ENCODE measurements around the gene NGLY1.

Gene NGLY1

DNA sequence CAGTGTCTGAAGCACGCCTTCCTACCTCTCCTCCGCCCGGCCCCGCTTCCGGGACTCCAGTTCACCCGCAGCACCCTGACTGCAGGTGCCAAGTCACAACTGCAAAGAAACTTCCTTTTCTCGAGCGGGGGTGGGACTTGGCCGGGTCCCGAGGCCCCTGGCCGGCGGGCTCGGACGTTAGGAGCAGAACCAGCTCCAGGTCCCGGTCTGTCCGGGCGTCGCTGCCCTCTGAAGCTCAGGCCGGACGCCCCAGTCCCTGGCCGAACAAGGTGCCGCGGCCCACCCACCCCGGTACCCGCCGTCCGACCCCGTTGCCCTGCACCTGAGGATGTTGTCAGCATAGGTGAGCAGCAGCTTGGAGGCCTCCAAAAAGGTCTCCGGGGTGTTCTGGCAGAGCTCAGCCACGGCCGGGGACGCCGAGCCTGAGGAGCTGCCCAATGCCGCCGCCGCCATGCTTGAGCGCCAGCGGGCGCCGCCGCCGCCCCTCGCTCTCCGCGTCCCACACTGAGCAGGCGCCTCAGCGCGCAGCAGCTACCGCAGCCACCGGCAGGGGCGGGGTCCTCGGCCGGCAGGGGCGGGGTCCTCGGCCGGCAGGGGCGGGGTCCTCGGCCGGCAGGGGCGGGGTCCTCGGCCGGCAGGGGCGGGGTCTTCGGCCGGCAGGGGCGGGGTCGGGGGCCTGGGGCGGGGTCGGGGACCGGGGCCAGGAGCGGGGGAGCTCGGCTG, at the start of gene NGLY1:
Gene NGLY1, minus strand, starts transcription at position 506 of the 723 bp plus-strand sequence. Its CDS starts 53 bp downstream, at position 453.
- TF ChIP-seq, protein P1, sequence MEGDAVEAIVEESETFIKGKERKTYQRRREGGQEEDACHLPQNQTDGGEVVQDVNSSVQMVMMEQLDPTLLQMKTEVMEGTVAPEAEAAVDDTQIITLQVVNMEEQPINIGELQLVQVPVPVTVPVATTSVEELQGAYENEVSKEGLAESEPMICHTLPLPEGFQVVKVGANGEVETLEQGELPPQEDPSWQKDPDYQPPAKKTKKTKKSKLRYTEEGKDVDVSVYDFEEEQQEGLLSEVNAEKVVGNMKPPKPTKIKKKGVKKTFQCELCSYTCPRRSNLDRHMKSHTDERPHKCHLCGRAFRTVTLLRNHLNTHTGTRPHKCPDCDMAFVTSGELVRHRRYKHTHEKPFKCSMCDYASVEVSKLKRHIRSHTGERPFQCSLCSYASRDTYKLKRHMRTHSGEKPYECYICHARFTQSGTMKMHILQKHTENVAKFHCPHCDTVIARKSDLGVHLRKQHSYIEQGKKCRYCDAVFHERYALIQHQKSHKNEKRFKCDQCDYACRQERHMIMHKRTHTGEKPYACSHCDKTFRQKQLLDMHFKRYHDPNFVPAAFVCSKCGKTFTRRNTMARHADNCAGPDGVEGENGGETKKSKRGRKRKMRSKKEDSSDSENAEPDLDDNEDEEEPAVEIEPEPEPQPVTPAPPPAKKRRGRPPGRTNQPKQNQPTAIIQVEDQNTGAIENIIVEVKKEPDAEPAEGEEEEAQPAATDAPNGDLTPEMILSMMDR (IDR thresholded peaks at IDR 0.05; ENCODE audit: borderline replicate concordance, insufficient read depth, low read depth, low read length) = 0 out of 2 replicates have a peak, but pooled peaks have one; percentile 1
- peak within 1 kb of the TSS; percentile 74 for H3K4me3 ChIP-seq (ENCODE audit: low read depth, low read length)

GRCh38 chr3:25831578-25831977, 48.3 kb upstream of the NGLY1 start:
- TF ChIP-seq, protein P1 (IDR thresholded peaks at IDR 0.05; ENCODE audit: borderline replicate concordance, insufficient read depth, low read depth, low read length) = no peak
- no peak overlapping the region for H3K4me3 ChIP-seq (ENCODE audit: low read depth, low read length)

DNA sequence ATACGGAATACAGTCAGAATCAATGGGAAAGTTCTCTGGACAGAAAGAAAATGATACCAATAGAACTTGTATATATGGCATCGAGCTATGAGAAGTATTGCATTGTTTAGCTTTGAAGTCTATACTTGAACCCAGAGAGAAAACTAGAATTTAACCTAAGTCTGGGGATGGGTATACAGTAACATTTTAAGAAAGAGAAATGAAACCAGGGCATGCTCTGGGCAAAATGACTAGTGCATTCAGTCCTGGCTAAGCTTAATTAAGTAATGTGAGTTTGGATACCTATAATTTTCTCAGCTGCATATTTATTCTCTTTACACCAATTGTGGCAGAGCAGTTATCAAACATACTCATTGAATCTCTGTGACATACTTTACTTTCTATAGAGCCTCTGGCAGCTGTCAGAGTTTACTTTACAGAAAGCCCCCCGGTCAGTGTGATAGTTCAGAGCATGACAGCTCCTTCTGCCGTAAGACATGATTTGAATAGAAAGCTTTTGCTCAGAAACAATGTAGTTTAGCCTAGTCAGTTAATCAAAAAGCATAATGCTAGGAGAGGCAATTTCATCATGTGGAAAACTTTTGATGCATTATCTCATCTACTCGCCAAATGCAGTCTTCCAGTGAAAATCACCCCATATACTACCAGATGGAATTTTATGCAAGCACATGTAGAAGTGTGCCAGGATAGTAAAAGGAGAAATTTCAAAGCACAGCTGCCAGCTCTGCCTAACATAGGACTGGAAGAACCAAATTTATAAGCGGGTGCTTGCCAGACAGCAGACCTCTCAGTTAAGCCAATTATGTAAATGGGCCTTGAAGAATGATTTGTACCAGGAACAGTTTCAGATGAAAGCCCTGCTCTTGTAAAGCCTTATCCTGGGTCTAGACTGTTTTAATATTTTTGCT, 47.4 kb upstream of the NGLY1 start:
- H3K4me3 ChIP-seq (ENCODE audit: low read depth, low read length) = no peak overlapping the region
- TF ChIP-seq, protein P1 (IDR thresholded peaks at IDR 0.05; ENCODE audit: borderline replicate concordance, insufficient read depth, low read depth, low read length) = no peak

GRCh38 chr3:25826510-25826909, 43.3 kb upstream of the NGLY1 start:
- TF ChIP-seq, protein P1 (IDR thresholded peaks at IDR 0.05; ENCODE audit: borderline replicate concordance, insufficient read depth, low read depth, low read length) = no peak

GRCh38 chr3:25823314-25823713, 40.1 kb upstream of the NGLY1 start:
- TF ChIP-seq, protein P1 (IDR thresholded peaks at IDR 0.05; ENCODE audit: borderline replicate concordance, insufficient read depth, low read depth, low read length) = no peak

More at GRCh38 chr3:25826510-25826909, 43.3 kb upstream of the NGLY1 start:
- no peak overlapping the region for H3K4me3 ChIP-seq (ENCODE audit: low read depth, low read length)

GRCh38 chr3:25821746-25822573, 38.7 kb upstream of the NGLY1 start:
- TF ChIP-seq, protein P1 (IDR thresholded peaks at IDR 0.05; ENCODE audit: borderline replicate concordance, insufficient read depth, low read depth, low read length) = no peak
- H3K4me3 ChIP-seq (ENCODE audit: low read depth, low read length) = no peak overlapping the region

More at GRCh38 chr3:25823314-25823713, 40.1 kb upstream of the NGLY1 start:
- no peak overlapping the region for H3K4me3 ChIP-seq (ENCODE audit: low read depth, low read length)
